Measurements from ENCODE around the gene FRYL.

DNA sequence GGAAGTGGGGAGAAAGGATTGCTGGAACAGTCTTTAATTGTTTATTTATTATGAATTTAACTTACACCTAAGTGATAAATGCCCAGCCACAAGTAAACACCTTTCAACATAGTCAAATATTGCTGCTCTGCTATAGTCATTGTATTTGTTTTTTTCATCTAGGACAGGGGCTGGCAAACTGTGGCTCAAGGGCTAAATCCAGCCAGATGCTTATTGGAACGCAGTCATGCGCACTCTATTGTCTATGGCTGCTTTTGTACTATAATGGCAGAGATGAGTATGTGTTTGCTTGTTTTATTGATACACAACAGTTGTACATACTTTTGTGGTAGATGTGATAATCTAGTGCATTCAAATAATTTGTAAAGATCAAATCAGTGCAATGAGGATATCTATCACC lies 194.7 kb downstream of the FRYL start:
- TF ChIP-seq, protein P1, sequence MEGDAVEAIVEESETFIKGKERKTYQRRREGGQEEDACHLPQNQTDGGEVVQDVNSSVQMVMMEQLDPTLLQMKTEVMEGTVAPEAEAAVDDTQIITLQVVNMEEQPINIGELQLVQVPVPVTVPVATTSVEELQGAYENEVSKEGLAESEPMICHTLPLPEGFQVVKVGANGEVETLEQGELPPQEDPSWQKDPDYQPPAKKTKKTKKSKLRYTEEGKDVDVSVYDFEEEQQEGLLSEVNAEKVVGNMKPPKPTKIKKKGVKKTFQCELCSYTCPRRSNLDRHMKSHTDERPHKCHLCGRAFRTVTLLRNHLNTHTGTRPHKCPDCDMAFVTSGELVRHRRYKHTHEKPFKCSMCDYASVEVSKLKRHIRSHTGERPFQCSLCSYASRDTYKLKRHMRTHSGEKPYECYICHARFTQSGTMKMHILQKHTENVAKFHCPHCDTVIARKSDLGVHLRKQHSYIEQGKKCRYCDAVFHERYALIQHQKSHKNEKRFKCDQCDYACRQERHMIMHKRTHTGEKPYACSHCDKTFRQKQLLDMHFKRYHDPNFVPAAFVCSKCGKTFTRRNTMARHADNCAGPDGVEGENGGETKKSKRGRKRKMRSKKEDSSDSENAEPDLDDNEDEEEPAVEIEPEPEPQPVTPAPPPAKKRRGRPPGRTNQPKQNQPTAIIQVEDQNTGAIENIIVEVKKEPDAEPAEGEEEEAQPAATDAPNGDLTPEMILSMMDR (IDR thresholded peaks at IDR 0.05; ENCODE audit: insufficient read depth, low read length, poor library complexity, severe bottlenecking) = no peak
- no peak for TF ChIP-seq EZH2phosphoT487 (conservative IDR thresholded peaks at IDR 0.05; ENCODE audit: low read length)

Measured in SU-DHL-6 (cell line).